ENCODE measurements around the gene CALM1.

The CALM1 gene

GRCh38 chr14:90429754-90430153 is 32.9 kb downstream of the CALM1 start:
- no peaks in the 10 kb centered on the region for H3K9me2 ChIP-seq (replicated peaks; ENCODE audit: insufficient read depth, low read length)
- H3K36me3 ChIP-seq (ENCODE audit: low read length) = no peaks in the 10 kb centered on the region
- no peaks in the 10 kb centered on the region for H3K9me3 ChIP-seq (ENCODE audit: insufficient read depth, low read length)
- H3F3A ChIP-seq (ENCODE audit: insufficient read depth) = no peaks in the 10 kb centered on the region
- no peak overlapping the region for H3K27ac ChIP-seq (ENCODE audit: low read depth, low read length)
- H2AFZ ChIP-seq (ENCODE audit: low read depth, low read length, severe bottlenecking) = no peak overlapping the region
- no peaks in the 10 kb centered on the region for H3K27me3 ChIP-seq (ENCODE audit: low read length)
- H3K4me3 ChIP-seq (ENCODE audit: insufficient read depth, low read length, poor library complexity, severe bottlenecking) = no peak overlapping the region
- H3K79me2 ChIP-seq (ENCODE audit: insufficient read depth, low read length) = no peaks in the 10 kb centered on the region
- TF ChIP-seq CTCF (IDR thresholded peaks at IDR 0.05; ENCODE audit: insufficient read depth, low read length, poor library complexity, severe bottlenecking) = no peak
- TF ChIP-seq EZH2phosphoT487 (conservative IDR thresholded peaks at IDR 0.05; ENCODE audit: low read length) = no peak
- no peaks in the 10 kb centered on the region for H4K20me1 ChIP-seq (ENCODE audit: low read depth, low read length)
- no peak overlapping the region for H3K4me2 ChIP-seq (ENCODE audit: low read depth, low read length, poor library complexity, severe bottlenecking)
- no peak overlapping the region for H3K9ac ChIP-seq (ENCODE audit: low read length)

- Histone ChIP-seq H4K20me1 (ENCODE audit: low read depth, low read length) (no peaks in the 10 kb centered on the region), H3F3A (ENCODE audit: insufficient read depth) (no peaks in the 10 kb centered on the region), H3K36me3 (ENCODE audit: low read length) (no peaks in the 10 kb centered on the region), H3K27me3 (ENCODE audit: low read length) (no peaks in the 10 kb centered on the region), H3K4me2 (ENCODE audit: low read depth, low read length, poor library complexity, severe bottlenecking) (no peak overlapping the region), H3K27ac (ENCODE audit: low read depth, low read length) (no peak overlapping the region), H3K79me2 (ENCODE audit: insufficient read depth, low read length) (no peaks in the 10 kb centered on the region), H3K9ac (ENCODE audit: low read length) (no peak overlapping the region), H3K4me3 (ENCODE audit: insufficient read depth, low read length, poor library complexity, severe bottlenecking) (no peak overlapping the region), H2AFZ (ENCODE audit: low read depth, low read length, severe bottlenecking) (no peak overlapping the region), H3K9me2 (replicated peaks; ENCODE audit: insufficient read depth, low read length) (no peaks in the 10 kb centered on the region), H3K9me3 (ENCODE audit: insufficient read depth, low read length) (no peaks in the 10 kb centered on the region)
- no peak for TF ChIP-seq CTCF (IDR thresholded peaks at IDR 0.05; ENCODE audit: insufficient read depth, low read length, poor library complexity, severe bottlenecking)
- TF ChIP-seq EZH2phosphoT487 (conservative IDR thresholded peaks at IDR 0.05; ENCODE audit: low read length) = no peak
These were observed 37.7 kb downstream of the CALM1 start for GRCh38 chr14:90434370-90435020.

- Histone ChIP-seq H4K20me1 (ENCODE audit: low read depth, low read length) (no peaks in the 10 kb centered on the region), H3K4me3 (ENCODE audit: insufficient read depth, low read length, poor library complexity, severe bottlenecking) (no peak overlapping the region), H3K27me3 (ENCODE audit: low read length) (no peaks in the 10 kb centered on the region), H3K36me3 (ENCODE audit: low read length) (no peaks in the 10 kb centered on the region), H3K9ac (ENCODE audit: low read length) (no peak overlapping the region), H3F3A (ENCODE audit: insufficient read depth) (no peaks in the 10 kb centered on the region), H3K9me3 (ENCODE audit: insufficient read depth, low read length) (no peaks in the 10 kb centered on the region), H3K79me2 (ENCODE audit: insufficient read depth, low read length) (no peaks in the 10 kb centered on the region), H3K9me2 (replicated peaks; ENCODE audit: insufficient read depth, low read length) (no peaks in the 10 kb centered on the region), H3K4me2 (ENCODE audit: low read depth, low read length, poor library complexity, severe bottlenecking) (no peak overlapping the region), H3K27ac (ENCODE audit: low read depth, low read length) (no peak overlapping the region), H2AFZ (ENCODE audit: low read depth, low read length, severe bottlenecking) (no peak overlapping the region)
- TF ChIP-seq CTCF (IDR thresholded peaks at IDR 0.05; ENCODE audit: insufficient read depth, low read length, poor library complexity, severe bottlenecking) (no peak), EZH2phosphoT487 (conservative IDR thresholded peaks at IDR 0.05; ENCODE audit: low read length) (no peak)
These were observed 42.0 kb downstream of the CALM1 start for GRCh38 chr14:90438841-90439240.
